Karpas-422 (cell line): ENCODE data around the gene SORCS1. TPM values are rescaled to one million over a fixed set of nuclear protein-coding genes. Genes with fewer than 3 reads are reported as not detected.

Source experiments
- DNase-seq: peaks from one replicate; pipeline ENCODE4 v3.0.0-alpha.2; 2015
- H2AFZ ChIP-seq: fragments of 200-600 bp; sonication (generic); 2 replicates; pipeline ENCODE4 v1.6.1; 2014; ENCODE audit warnings: antibody characterized with exemption, low read length, mixed read lengths
- H3K27ac ChIP-seq: fragments of 200-600 bp; sonication (generic); 2 replicates; pipeline ENCODE4 v1.5.1; 2014; ENCODE audit warnings: mild to moderate bottlenecking, low read length, moderate library complexity
- H3K27me3 ChIP-seq: fragments of 200-600 bp; sonication (generic); 2 replicates; pipeline ENCODE4 v1.6.1; 2014; ENCODE audit warnings: low read length, mixed read lengths
- H3K36me3 ChIP-seq: fragments of 200-600 bp; sonication (generic); 2 replicates; pipeline ENCODE4 v1.6.1; 2014; ENCODE audit warnings: low read length, mixed read lengths; ENCODE audit not compliant: insufficient read depth
- H3K4me1 ChIP-seq: fragments of 200-600 bp; sonication (generic); 2 replicates; pipeline ENCODE4 v1.6.1; 2014; ENCODE audit warnings: mild to moderate bottlenecking, low read length, mixed read lengths
- H3K4me2 ChIP-seq: fragments of 200-600 bp; sonication (generic); 2 replicates; pipeline ENCODE4 v1.6.1; 2014; ENCODE audit warnings: low read length, low read depth, mild to moderate bottlenecking; ENCODE audit not compliant: poor library complexity, severe bottlenecking
- H3K4me3 ChIP-seq: fragments of 200-600 bp; sonication (generic); 2 replicates; pipeline ENCODE4 v1.5.1; 2014; ENCODE audit warnings: mild to moderate bottlenecking, antibody characterized with exemption, low read length, mixed read lengths
- H3K79me2 ChIP-seq: fragments of 200-600 bp; sonication (generic); 2 replicates; pipeline ENCODE4 v1.6.1; 2014; ENCODE audit warnings: mild to moderate bottlenecking, low read length, mixed read lengths
- H3K9ac ChIP-seq: fragments of 200-600 bp; sonication (generic); 2 replicates; pipeline ENCODE4 v1.6.0; 2014; ENCODE audit warnings: low read length
- H3K9me2 ChIP-seq: fragments of 200-600 bp; sonication (generic), shearing (Covaris generic); replicated peaks from 2 replicates; pipeline ENCODE4 v1.6.0; 2014; ENCODE audit warnings: mild to moderate bottlenecking, low read length, moderate library complexity; ENCODE audit not compliant: insufficient read depth
- H3K9me3 ChIP-seq: fragments of 300-700, 200-600 bp; sonication (generic); 2 replicates; pipeline ENCODE4 v1.6.1; 2014; ENCODE audit warnings: low read length, mixed read lengths
- H4K20me1 ChIP-seq: fragments of 200-600 bp; sonication (generic); 2 replicates; pipeline ENCODE4 v1.6.1; 2014; ENCODE audit warnings: mild to moderate bottlenecking, antibody characterized with exemption, low read length, low read depth; ENCODE audit not compliant: insufficient read depth
- total RNA-seq: library from RNA; depleted of rRNA; stranded (reverse); fragments of >200 nt; shearing (Covaris generic); gene quantifications from 2 replicates; pipeline ENCODE4 v1.2.3, GENCODE V29; 2014; ENCODE audit warnings: low replicate concordance

The SORCS1 gene
- total RNA-seq, 1 experiment from 2014 or later: not detected

- Histone ChIP-seq H3K9ac (no peak overlapping the region), H3K4me1 (no peaks in the 10 kb centered on the region), H3K9me3 (peaks cover 6% of the 10 kb centered on the region), H3K9me2 (no peaks in the 10 kb centered on the region; the same call in 1 of the 2 replicates), H3K79me2 (no peaks in the 10 kb centered on the region), H4K20me1 (no peaks in the 10 kb centered on the region), H3K4me2 (no peak overlapping the region), H3K27me3 (no peaks in the 10 kb centered on the region), H3K4me3 (no peak overlapping the region), H3K36me3 (no peaks in the 10 kb centered on the region), H3K27ac (no peak overlapping the region), H2AFZ (no peak overlapping the region)
- DNase-seq: no peak
These were observed 503.3 kb downstream of the SORCS1 start for GRCh38 chr10:106661133-106661766.

- Histone ChIP-seq H3K4me3 (no peak overlapping the region), H3K9me3 (peaks cover 6% of the 10 kb centered on the region), H3K9me2 (no peaks in the 10 kb centered on the region; the same call in 1 of the 2 replicates), H3K9ac (no peak overlapping the region), H4K20me1 (no peaks in the 10 kb centered on the region), H3K27me3 (no peaks in the 10 kb centered on the region), H3K4me1 (no peaks in the 10 kb centered on the region), H3K79me2 (no peaks in the 10 kb centered on the region), H3K36me3 (no peaks in the 10 kb centered on the region), H2AFZ (no peak overlapping the region), H3K27ac (no peak overlapping the region), H3K4me2 (no peak overlapping the region)
- no peak for DNase-seq
These were observed 504.0 kb downstream of the SORCS1 start for GRCh38 chr10:106660550-106660949.

GRCh38 chr10:106655636-106656035 lies 508.9 kb downstream of the SORCS1 start:
- no peak overlapping the region for H3K27ac ChIP-seq
- H2AFZ ChIP-seq: no peak overlapping the region
- peaks cover 6% of the 10 kb centered on the region for H3K9me3 ChIP-seq
- H3K36me3 ChIP-seq: no peaks in the 10 kb centered on the region
- H3K4me1 ChIP-seq: no peaks in the 10 kb centered on the region
- no peaks in the 10 kb centered on the region for H3K79me2 ChIP-seq
- H4K20me1 ChIP-seq: no peaks in the 10 kb centered on the region
- H3K4me2 ChIP-seq: no peak overlapping the region
- DNase-seq: no peak
- H3K9me2 ChIP-seq: no peaks in the 10 kb centered on the region; the same call in 1 of the 2 replicates
- H3K27me3 ChIP-seq: no peaks in the 10 kb centered on the region
- H3K9ac ChIP-seq: no peak overlapping the region
- H3K4me3 ChIP-seq: no peak overlapping the region

GRCh38 chr10:106655165-106655564 lies 509.3 kb downstream of the SORCS1 start:
- no peak overlapping the region for H2AFZ ChIP-seq

GRCh38 chr10:106652279-106652678 lies 512.2 kb downstream of the SORCS1 start:
- Histone ChIP-seq H3K4me3 (no peak overlapping the region), H3K27ac (no peak overlapping the region), H3K9ac (no peak overlapping the region), H3K4me1 (no peaks in the 10 kb centered on the region), H3K9me2 (no peaks in the 10 kb centered on the region; the same call in 1 of the 2 replicates), H4K20me1 (no peaks in the 10 kb centered on the region), H2AFZ (no peak overlapping the region), H3K27me3 (no peaks in the 10 kb centered on the region), H3K9me3 (no peaks in the 10 kb centered on the region; the same call in 1 of the 2 replicates), H3K4me2 (no peak overlapping the region), H3K36me3 (no peaks in the 10 kb centered on the region), H3K79me2 (no peaks in the 10 kb centered on the region)
- DNase-seq: no peak

More at GRCh38 chr10:106655165-106655564, 509.3 kb downstream of the SORCS1 start:
- H3K27me3 ChIP-seq: no peaks in the 10 kb centered on the region
- no peak overlapping the region for H3K9ac ChIP-seq
- no peak overlapping the region for H3K27ac ChIP-seq
- H3K4me3 ChIP-seq: no peak overlapping the region
- H3K79me2 ChIP-seq: no peaks in the 10 kb centered on the region
- no peaks in the 10 kb centered on the region for H3K4me1 ChIP-seq
- peaks cover 6% of the 10 kb centered on the region for H3K9me3 ChIP-seq
- no peaks in the 10 kb centered on the region for H4K20me1 ChIP-seq
- DNase-seq: no peak
- H3K9me2 ChIP-seq: no peaks in the 10 kb centered on the region; the same call in 1 of the 2 replicates
- no peak overlapping the region for H3K4me2 ChIP-seq
- H3K36me3 ChIP-seq: no peaks in the 10 kb centered on the region

- DNase-seq: no peak
- Histone ChIP-seq H3K36me3 (no peaks in the 10 kb centered on the region), H3K4me1 (no peaks in the 10 kb centered on the region), H4K20me1 (no peaks in the 10 kb centered on the region), H2AFZ (no peak overlapping the region), H3K9me3 (no peaks in the 10 kb centered on the region), H3K4me3 (no peak overlapping the region), H3K9ac (no peak overlapping the region), H3K79me2 (no peaks in the 10 kb centered on the region), H3K27ac (no peak overlapping the region), H3K4me2 (no peak overlapping the region), H3K9me2 (no peaks in the 10 kb centered on the region), H3K27me3 (no peaks in the 10 kb centered on the region)
These were observed 515.7 kb downstream of the SORCS1 start for GRCh38 chr10:106648534-106649481.

GRCh38 chr10:106643473-106643872 lies 521.0 kb downstream of the SORCS1 start:
- DNase-seq: no peak
- H4K20me1 ChIP-seq: no peaks in the 10 kb centered on the region

GRCh38 chr10:106637873-106638272 lies 526.6 kb downstream of the SORCS1 start:
- H3K4me3 ChIP-seq: no peak overlapping the region
- H2AFZ ChIP-seq: no peak overlapping the region
- no peaks in the 10 kb centered on the region for H4K20me1 ChIP-seq
- no peaks in the 10 kb centered on the region; the same call in 1 of the 2 replicates for H3K9me3 ChIP-seq
- no peaks in the 10 kb centered on the region for H3K4me1 ChIP-seq
- no peak overlapping the region for H3K9ac ChIP-seq
- H3K36me3 ChIP-seq: no peaks in the 10 kb centered on the region
- no peak for DNase-seq
- no peak overlapping the region for H3K4me2 ChIP-seq
- no peaks in the 10 kb centered on the region for H3K79me2 ChIP-seq
- no peak overlapping the region for H3K27ac ChIP-seq
- no peaks in the 10 kb centered on the region for H3K27me3 ChIP-seq
- no peaks in the 10 kb centered on the region for H3K9me2 ChIP-seq

More at GRCh38 chr10:106643473-106643872, 521.0 kb downstream of the SORCS1 start:
- no peaks in the 10 kb centered on the region for H3K9me2 ChIP-seq
- H2AFZ ChIP-seq: no peak overlapping the region
- H3K9ac ChIP-seq: no peak overlapping the region
- H3K36me3 ChIP-seq: no peaks in the 10 kb centered on the region
- no peak overlapping the region for H3K4me3 ChIP-seq
- no peaks in the 10 kb centered on the region for H3K9me3 ChIP-seq
- H3K79me2 ChIP-seq: no peaks in the 10 kb centered on the region
- H3K27ac ChIP-seq: no peak overlapping the region
- H3K4me1 ChIP-seq: no peaks in the 10 kb centered on the region
- H3K4me2 ChIP-seq: no peak overlapping the region
- H3K27me3 ChIP-seq: no peaks in the 10 kb centered on the region
